ENCODE data around the gene CYP2F1.

CYP2F1 gene

DNA sequence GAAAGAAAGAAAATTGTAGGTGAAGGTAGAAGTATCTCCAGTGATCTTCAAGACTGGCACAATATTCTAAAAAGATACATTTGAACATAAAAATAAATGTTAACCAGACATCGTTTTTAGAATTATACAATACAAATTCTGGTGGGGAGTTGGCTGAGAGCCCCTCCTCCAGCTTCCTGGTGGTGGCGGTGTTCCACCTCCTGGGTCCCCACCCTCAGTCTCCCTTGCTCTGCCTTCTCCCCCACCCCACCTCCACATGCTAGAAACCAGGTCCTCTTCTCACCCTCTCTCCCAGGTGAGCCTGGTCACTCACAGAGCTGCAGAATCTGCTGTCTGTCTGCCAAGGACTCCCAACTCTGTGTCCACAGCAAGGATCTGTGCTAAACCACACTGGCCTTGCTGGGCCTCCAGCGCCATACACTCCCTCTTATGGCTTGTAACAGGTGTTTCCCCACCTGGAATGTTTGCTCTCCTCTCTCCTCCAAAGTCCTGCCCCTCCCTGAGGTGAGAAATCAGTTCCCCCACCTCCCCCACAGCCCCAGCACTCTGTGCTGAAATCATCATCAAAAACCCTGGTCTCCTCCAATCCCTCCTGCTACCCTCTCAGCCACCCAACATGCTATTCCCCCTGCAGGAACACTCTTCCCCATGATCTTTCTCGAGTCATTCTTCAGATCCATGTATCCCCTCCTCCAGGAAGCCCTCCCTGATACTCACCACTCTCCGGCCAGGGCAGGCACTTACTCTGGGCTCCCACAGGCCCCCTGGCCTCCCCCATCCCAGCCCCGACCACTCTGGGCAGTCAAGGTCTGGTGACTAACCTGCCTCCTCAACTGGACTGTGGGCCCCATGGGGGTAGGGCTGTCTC, 58.3 kb downstream of the CYP2F1 start:
- in situ Hi-C loops (cut with MboI; ENCODE audit: low sequenced_read_pairs) = no loop called here

DNA sequence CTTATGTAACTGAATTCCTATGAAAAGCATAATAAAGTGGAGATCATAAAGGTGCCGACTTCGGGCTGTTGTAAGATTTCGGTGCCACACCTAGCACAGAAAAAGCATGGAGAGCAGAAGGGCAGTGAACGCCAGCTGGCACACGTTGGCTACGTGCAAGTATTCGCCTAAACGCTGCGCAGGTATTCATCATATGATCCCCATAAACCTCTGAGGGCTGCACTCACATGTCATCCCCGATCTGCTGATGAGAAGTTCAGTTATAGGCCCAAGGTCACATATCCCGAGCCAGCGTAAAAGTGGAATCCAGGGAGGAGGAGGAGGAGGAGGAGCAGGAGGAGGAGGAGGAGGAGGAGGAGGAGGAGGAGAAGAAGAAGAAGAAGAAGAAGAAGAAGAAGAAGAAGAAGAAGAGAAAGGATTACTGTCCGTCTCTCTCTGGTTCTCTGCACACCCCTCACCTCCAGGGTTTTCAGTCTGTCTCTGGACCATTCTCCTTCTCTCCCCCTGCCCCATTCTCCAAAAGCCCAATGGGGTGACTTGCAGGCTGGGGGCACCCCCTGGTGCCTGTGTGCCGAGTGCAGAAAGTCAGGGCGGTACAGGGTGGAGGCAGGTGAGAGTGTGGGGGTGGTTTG, 60.2 kb downstream of the CYP2F1 start:
- in situ Hi-C loops (cut with MboI; ENCODE audit: low sequenced_read_pairs) = no loop called here

DNA sequence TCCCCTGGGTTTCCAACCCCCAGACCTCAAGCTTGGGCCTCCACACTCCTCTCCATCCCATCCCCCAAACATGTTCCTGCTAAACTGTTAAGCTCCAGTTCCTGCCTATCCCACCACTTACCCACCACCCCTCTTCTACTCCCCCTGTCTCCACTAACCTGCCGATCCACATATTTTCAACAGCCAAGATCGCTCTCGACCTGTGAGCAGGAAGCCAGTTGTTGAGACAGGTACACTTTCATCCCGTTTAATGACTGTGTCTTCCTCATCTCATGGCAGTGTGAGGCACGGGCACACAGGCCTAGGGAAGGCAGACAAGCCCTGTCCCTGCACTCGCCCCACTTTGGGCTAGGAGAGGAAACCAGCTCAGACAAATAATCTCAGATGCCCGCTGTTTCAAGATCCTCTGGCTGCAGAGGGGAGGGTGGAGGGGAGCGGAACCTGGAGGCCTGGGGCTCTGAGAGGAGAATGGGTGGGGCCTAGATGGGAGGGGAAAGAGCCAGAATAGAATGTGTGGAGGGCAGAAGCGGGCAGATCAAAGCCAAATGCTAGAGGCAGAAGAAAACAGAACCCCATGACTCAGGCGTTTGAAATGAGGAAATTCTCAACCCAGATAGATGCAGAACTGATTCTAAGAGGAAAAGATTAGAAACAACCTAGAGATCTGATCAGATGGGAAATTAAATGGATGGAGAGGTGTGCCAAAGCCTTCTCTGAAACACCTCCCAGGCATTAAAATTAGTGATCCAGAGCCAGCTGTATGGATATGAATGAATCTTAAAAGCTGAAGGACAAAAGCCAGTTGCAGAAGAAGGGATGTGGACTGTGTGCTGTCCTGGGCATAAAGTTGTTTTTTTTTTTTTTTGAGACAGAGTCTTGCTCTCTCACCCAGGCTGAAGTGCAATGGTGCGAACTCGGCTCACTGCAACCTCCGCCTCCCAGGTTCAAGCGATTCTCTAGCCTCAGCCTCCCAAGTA, 61.9 kb downstream of the CYP2F1 start:
- in situ Hi-C loops (cut with MboI; ENCODE audit: low sequenced_read_pairs) = no loop called here

All from HL-60/S4 (cell line).